ENCODE data around the gene RNASE7.

Gene RNASE7

DNA sequence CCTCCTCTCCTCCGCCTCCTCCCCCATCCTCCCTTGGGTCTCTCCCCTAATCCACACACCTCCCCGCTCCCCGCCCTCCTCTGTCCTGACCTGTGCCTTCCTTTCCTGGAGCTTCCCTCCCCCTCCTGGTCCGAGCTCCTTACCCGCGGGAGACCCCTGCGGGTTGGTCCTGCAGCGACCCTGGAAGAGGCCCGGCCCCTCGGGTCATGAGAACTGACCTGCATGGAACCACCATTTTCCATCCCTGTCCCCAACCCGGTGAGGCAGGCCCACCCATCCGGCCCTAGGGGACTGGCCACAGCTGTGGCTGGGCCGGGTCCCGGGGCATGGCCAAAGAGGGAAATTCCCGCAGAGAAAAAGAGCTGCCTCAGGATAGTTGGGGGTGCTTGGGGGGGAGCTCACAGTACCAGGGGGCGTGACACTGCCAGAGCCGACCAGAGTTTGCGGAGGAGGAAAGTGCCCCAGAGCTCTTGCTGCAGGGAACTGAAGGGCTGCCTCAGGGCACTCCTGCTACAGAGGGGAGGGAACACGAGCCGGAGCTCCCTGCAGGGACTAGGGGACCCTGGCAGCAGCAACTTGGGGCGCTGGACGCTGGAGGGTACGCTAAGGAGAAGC is 28.6 kb downstream of the RNASE7 start:
- Histone ChIP-seq H3K4me3 (ENCODE audit: low read length) (peak overlapping the region; percentile 84), H3K79me2 (ENCODE audit: low read length) (no peaks in the 10 kb centered on the region), H3K9me3 (ENCODE audit: insufficient read depth, low read length) (no peaks in the 10 kb centered on the region), H3K27ac (ENCODE audit: low read length) (peak overlapping the region; percentile 65), H3K9ac (ENCODE audit: low read length) (peak overlapping the region; percentile 89), H3K36me3 (replicated peaks; ENCODE audit: low read depth, low read length) (no peaks in the 10 kb centered on the region), H3K4me2 (ENCODE audit: low read length) (peak overlapping the region; percentile 93), H2AFZ (ENCODE audit: low read depth, low read length) (no peak overlapping the region), H3K4me1 (ENCODE audit: low read length) (peaks cover 38% of the 10 kb centered on the region), H4K20me1 (ENCODE audit: insufficient read depth, low read length) (no peaks in the 10 kb centered on the region), H3K27me3 (ENCODE audit: low read depth, low read length) (peaks cover 30% of the 10 kb centered on the region)
- TF ChIP-seq, protein P1, sequence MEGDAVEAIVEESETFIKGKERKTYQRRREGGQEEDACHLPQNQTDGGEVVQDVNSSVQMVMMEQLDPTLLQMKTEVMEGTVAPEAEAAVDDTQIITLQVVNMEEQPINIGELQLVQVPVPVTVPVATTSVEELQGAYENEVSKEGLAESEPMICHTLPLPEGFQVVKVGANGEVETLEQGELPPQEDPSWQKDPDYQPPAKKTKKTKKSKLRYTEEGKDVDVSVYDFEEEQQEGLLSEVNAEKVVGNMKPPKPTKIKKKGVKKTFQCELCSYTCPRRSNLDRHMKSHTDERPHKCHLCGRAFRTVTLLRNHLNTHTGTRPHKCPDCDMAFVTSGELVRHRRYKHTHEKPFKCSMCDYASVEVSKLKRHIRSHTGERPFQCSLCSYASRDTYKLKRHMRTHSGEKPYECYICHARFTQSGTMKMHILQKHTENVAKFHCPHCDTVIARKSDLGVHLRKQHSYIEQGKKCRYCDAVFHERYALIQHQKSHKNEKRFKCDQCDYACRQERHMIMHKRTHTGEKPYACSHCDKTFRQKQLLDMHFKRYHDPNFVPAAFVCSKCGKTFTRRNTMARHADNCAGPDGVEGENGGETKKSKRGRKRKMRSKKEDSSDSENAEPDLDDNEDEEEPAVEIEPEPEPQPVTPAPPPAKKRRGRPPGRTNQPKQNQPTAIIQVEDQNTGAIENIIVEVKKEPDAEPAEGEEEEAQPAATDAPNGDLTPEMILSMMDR (IDR thresholded peaks at IDR 0.05; ENCODE audit: low read depth, low read length): no peak
- TF ChIP-seq EZH2phosphoT487 (IDR thresholded peaks at IDR 0.05; ENCODE audit: low read depth): no peak

DNA sequence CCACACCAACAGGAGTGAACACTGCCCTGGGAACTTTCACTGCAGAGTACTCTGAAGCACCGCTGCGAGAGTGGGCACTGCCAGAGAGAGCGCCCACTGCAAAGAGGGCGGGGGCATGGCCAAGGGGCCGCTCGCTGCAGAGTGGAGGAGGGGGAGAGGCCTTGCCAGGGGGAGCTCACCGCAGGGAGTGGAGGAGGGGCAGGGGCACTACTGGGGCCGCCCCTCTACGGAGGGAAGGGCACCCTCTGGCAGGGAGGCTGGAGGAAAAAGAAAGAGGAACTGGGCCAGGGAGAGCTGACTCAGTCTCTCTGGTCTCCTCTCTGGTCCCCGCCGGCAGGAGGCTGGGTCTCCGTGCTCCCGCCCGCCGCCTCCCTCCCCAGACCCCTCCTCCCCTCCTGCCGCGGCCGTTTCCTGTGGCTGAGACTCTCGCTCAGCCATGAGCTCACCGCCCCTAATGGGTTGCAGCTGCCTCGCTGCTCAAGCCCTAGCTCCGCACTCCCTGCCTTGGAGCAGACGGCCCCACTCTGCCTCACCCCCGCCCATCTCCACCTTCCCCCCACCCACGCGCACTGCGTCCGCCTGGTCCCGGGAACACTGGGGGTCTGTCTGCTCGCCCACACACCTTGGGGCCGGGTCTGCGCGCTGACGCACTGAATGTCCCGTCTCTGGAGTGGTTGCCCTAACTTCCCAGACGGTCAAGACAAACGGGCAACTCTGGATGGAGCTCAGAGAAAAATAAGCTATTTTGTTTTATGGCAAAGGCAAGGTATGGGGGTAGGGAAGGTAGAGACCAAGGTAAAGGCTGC is 29.3 kb downstream of the RNASE7 start:
- Histone ChIP-seq H3K9ac (ENCODE audit: low read length) (peak overlapping the region; percentile 89), H3K4me1 (ENCODE audit: low read length) (peaks cover 37% of the 10 kb centered on the region), H3K4me2 (ENCODE audit: low read length) (peak overlapping the region; percentile 93), H3K27me3 (ENCODE audit: low read depth, low read length) (peaks cover 27% of the 10 kb centered on the region), H2AFZ (ENCODE audit: low read depth, low read length) (no peak overlapping the region; the same call in 1 of the 2 replicates), H4K20me1 (ENCODE audit: insufficient read depth, low read length) (no peaks in the 10 kb centered on the region), H3K36me3 (replicated peaks; ENCODE audit: low read depth, low read length) (no peaks in the 10 kb centered on the region), H3K4me3 (ENCODE audit: low read length) (peak overlapping the region; percentile 84), H3K79me2 (ENCODE audit: low read length) (no peaks in the 10 kb centered on the region), H3K27ac (ENCODE audit: low read length) (peak overlapping the region; percentile 65), H3K9me3 (ENCODE audit: insufficient read depth, low read length) (no peaks in the 10 kb centered on the region)
- TF ChIP-seq, protein P1 (IDR thresholded peaks at IDR 0.05; ENCODE audit: low read depth, low read length): no peak
- TF ChIP-seq EZH2phosphoT487 (IDR thresholded peaks at IDR 0.05; ENCODE audit: low read depth): no peak

DNA sequence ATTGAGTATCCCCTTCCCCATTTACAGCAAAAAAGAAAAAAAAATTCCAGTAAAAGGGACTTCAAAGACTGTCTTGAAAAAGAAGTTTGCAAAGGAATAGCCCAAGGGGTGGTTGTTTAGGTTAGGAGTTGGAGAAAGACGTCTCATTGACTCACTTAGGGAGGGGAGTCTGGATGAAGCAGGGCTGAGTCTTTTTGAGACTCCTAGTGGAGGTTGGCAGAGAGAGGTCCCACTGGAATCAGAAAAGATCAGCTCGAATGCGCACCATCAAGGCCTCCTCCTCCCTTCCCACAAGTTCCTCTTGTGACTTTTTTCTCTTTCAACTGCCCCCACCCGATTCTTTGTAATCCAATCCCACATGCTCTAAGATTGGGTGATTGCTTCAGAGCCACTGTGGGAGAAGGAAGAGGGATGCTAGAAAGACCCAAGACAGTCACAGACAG is 29.9 kb downstream of the RNASE7 start:
- Histone ChIP-seq H3K9me3 (ENCODE audit: insufficient read depth, low read length) (no peaks in the 10 kb centered on the region), H3K4me1 (ENCODE audit: low read length) (peaks cover 31% of the 10 kb centered on the region), H3K9ac (ENCODE audit: low read length) (peak overlapping the region; percentile 78), H3K4me3 (ENCODE audit: low read length) (peak overlapping the region; percentile 84), H3K79me2 (ENCODE audit: low read length) (no peaks in the 10 kb centered on the region), H3K27me3 (ENCODE audit: low read depth, low read length) (peaks cover 23% of the 10 kb centered on the region), H4K20me1 (ENCODE audit: insufficient read depth, low read length) (no peaks in the 10 kb centered on the region), H3K27ac (ENCODE audit: low read length) (peak overlapping the region; percentile 60), H3K36me3 (replicated peaks; ENCODE audit: low read depth, low read length) (no peaks in the 10 kb centered on the region), H3K4me2 (ENCODE audit: low read length) (peak overlapping the region; percentile 93), H2AFZ (ENCODE audit: low read depth, low read length) (no peak overlapping the region)
- no peak for TF ChIP-seq EZH2phosphoT487 (IDR thresholded peaks at IDR 0.05; ENCODE audit: low read depth)
- TF ChIP-seq, protein P1 (IDR thresholded peaks at IDR 0.05; ENCODE audit: low read depth, low read length): no peak

- Histone ChIP-seq H3K36me3 (replicated peaks; ENCODE audit: low read depth, low read length) (no peaks in the 10 kb centered on the region), H3K9me3 (ENCODE audit: insufficient read depth, low read length) (no peaks in the 10 kb centered on the region), H2AFZ (ENCODE audit: low read depth, low read length) (no peak overlapping the region), H3K9ac (ENCODE audit: low read length) (no peak overlapping the region), H4K20me1 (ENCODE audit: insufficient read depth, low read length) (no peaks in the 10 kb centered on the region), H3K27ac (ENCODE audit: low read length) (no peak overlapping the region), H3K4me1 (ENCODE audit: low read length) (peaks cover 31% of the 10 kb centered on the region), H3K4me3 (ENCODE audit: low read length) (no peak overlapping the region), H3K27me3 (ENCODE audit: low read depth, low read length) (peaks cover 16% of the 10 kb centered on the region), H3K4me2 (ENCODE audit: low read length) (no peak overlapping the region), H3K79me2 (ENCODE audit: low read length) (no peaks in the 10 kb centered on the region)
- TF ChIP-seq, protein P1 (IDR thresholded peaks at IDR 0.05; ENCODE audit: low read depth, low read length): no peak
- no peak for TF ChIP-seq EZH2phosphoT487 (IDR thresholded peaks at IDR 0.05; ENCODE audit: low read depth)
Observed at GRCh38 chr14:21072781-21073339, 30.7 kb downstream of the RNASE7 start.

All from OCI-LY3 (cell line).